ENCODE data around the gene DCXR. TPM values are rescaled to one million over a fixed set of nuclear protein-coding genes. Genes with fewer than 3 reads are reported as not detected.

Gene DCXR
- total and polyA plus RNA-seq, 2 of the 4 experiments (the other 2 are of a cell fraction), result 36.6 to 139 TPM

GRCh38 chr17:82046903-82047302 is 9.4 kb upstream of the DCXR start:
- intact Hi-C loops (cut with micrococcal nuclease) (no loop called here), dilution Hi-C loops (cut with HindIII; ENCODE audit: low sequenced_read_pairs, unreplicated experiment) (no loop called here), in situ Hi-C loops (cut with MboI; ENCODE audit: low sequenced_read_pairs) (no loop called here)
- no peak overlapping the region for H2BK20ac ChIP-seq (ENCODE audit: low read depth, low read length)
- ATAC-seq (ENCODE audit: low read depth) (no peak), DNase-seq (no peak)
- no peaks in the 10 kb centered on the region for H3K9me3 ChIP-seq (ENCODE audit: control insufficient read depth, insufficient read depth, low read length)
- H3K9ac ChIP-seq (ENCODE audit: low read depth, low read length), result no peak overlapping the region
- no peak overlapping the region for H2BK120ac ChIP-seq (ENCODE audit: low read depth, low read length)
- no peak overlapping the region for H3K4me3 ChIP-seq (ENCODE audit: insufficient read depth, low read depth, low read length)
- BruUV-seq (replicated peaks), result no TSS peak
- no peak overlapping the region for H2AFZ ChIP-seq (replicated peaks; ENCODE audit: low read length, poor library complexity)
- no peak overlapping the region for H3K14ac ChIP-seq (replicated peaks; ENCODE audit: low read depth, low read length)
- H3K79me1 ChIP-seq (ENCODE audit: low read depth in 1 of 2, low read length in 2 of 2), result peaks cover 10 to 15% of the 10 kb centered on the region in 2 experiments
- no peak overlapping the region for H3K27ac ChIP-seq (ENCODE audit: insufficient read depth, low read length)
- 100% methylated on average over 4 of the region's 21 CpGs; no CpG with 5 or more reads in 1 of the 2 experiments for WGBS, 2 experiments (ENCODE audit: extremely low coverage in 2 of 2, insufficient read length in 1 of 2)
- peaks cover 30% of the 10 kb centered on the region for H3K36me3 ChIP-seq (ENCODE audit: control insufficient read depth, insufficient read depth, low read length)
- no peak overlapping the region for H2AK5ac ChIP-seq (ENCODE audit: low read depth, low read length)
- H4K5ac ChIP-seq (ENCODE audit: low read depth, low read length), result no peak overlapping the region
- H3K4me1 ChIP-seq (ENCODE audit: control insufficient read depth, insufficient read depth, low read length), result peaks cover 10% of the 10 kb centered on the region
- no peak overlapping the region for H3K23ac ChIP-seq (ENCODE audit: low read depth, low read length)
- H3K56ac ChIP-seq (ENCODE audit: extremely low read depth, insufficient read depth, low read length), result no peak overlapping the region
- CTCF ChIA-PET, result no interaction called here
- no peak overlapping the region for H3K18ac ChIP-seq (ENCODE audit: low read depth, low read length)
- H2BK5ac ChIP-seq (ENCODE audit: low read depth, low read length, poor library complexity, severe bottlenecking), result no peak overlapping the region
- H3K4me2 ChIP-seq (ENCODE audit: low read depth, low read length), result no peak overlapping the region
- H3K9me1 ChIP-seq (ENCODE audit: insufficient read depth, low read length), result peaks cover 14% of the 10 kb centered on the region
- H2BK15ac ChIP-seq (ENCODE audit: low read depth, low read length), result no peak overlapping the region
- no peak overlapping the region for H4K8ac ChIP-seq (ENCODE audit: low read depth in 2 of 2, low read length in 2 of 2)
- TF ChIP-seq RAD21 (IDR thresholded peaks at IDR 0.05; ENCODE audit: low read length) (no peak), CHD1 (IDR thresholded peaks at IDR 0.05; ENCODE audit: low read depth, low read length) (no peak), POLR2A (IDR thresholded peaks at IDR 0.05; ENCODE audit: low read depth, low read length) (no peak), CTCF (conservative IDR thresholded peaks at IDR 0.05; ENCODE audit: low read depth, low read length) (no peak), CEBPB (IDR thresholded peaks at IDR 0.05; ENCODE audit: low read depth, low read length) (no peak), MAZ (IDR thresholded peaks at IDR 0.05; ENCODE audit: borderline replicate concordance, low read depth, low read length) (no peak), MAFK (IDR thresholded peaks at IDR 0.05; ENCODE audit: low read depth, low read length) (no peak), MXI1 (IDR thresholded peaks at IDR 0.05; ENCODE audit: borderline replicate concordance, low read depth, low read length) (no peak), NFE2L2 (IDR thresholded peaks at IDR 0.05; ENCODE audit: low read depth, low read length) (no peak), ELK1 (IDR thresholded peaks at IDR 0.05; ENCODE audit: borderline replicate concordance, low read depth, low read length) (no peak), RFX5 (IDR thresholded peaks at IDR 0.05; ENCODE audit: low read depth, low read length) (no peak)
- TF ChIP-seq, protein P1, sequence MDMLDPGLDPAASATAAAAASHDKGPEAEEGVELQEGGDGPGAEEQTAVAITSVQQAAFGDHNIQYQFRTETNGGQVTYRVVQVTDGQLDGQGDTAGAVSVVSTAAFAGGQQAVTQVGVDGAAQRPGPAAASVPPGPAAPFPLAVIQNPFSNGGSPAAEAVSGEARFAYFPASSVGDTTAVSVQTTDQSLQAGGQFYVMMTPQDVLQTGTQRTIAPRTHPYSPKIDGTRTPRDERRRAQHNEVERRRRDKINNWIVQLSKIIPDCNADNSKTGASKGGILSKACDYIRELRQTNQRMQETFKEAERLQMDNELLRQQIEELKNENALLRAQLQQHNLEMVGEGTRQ (IDR thresholded peaks at IDR 0.05; ENCODE audit: low read depth, low read length), result no peak
- H4K91ac ChIP-seq (ENCODE audit: insufficient read depth, low read depth, low read length), result no peak overlapping the region
- POLR2A ChIA-PET (ENCODE audit: unreplicated experiment), result no interaction called here
- H3K4ac ChIP-seq (ENCODE audit: low read depth, low read length), result no peak overlapping the region
- peaks cover 3% of the 10 kb centered on the region for H4K20me1 ChIP-seq (ENCODE audit: insufficient read depth, low read length)
- H3K27me3 ChIP-seq (ENCODE audit: control insufficient read depth, insufficient read depth, low read length), result no peaks in the 10 kb centered on the region
- no peak overlapping the region for H2AK9ac ChIP-seq (replicated peaks; ENCODE audit: low read depth, low read length, poor library complexity)

All from IMR-90 (cell line).